Nephron progenitor cell (in vitro differentiated cells): ENCODE data around the gene THSD4.

Source experiments
- DNase-seq: peaks from one replicate; pipeline ENCODE4 v3.0.0; 2021
- H3K27ac Mint-ChIP-seq: 2 replicates; pipeline ENCODE4 v1.8.0; 2021; ENCODE audit warnings: mild to moderate bottlenecking, moderate library complexity, mixed read lengths
- H3K27me3 Mint-ChIP-seq: 2 replicates; pipeline ENCODE4 v1.8.0; 2021; ENCODE audit warnings: mild to moderate bottlenecking, low read depth, mixed read lengths; ENCODE audit not compliant: poor library complexity
- H3K36me3 Mint-ChIP-seq: 2 replicates; pipeline ENCODE4 v1.8.0; 2021; ENCODE audit warnings: low read depth, mixed read lengths
- H3K4me1 Mint-ChIP-seq: 2 replicates; pipeline ENCODE4 v1.8.0; 2021; ENCODE audit warnings: mixed read lengths
- H3K4me3 Mint-ChIP-seq: 2 replicates; pipeline ENCODE4 v1.8.0; 2021; ENCODE audit warnings: mild to moderate bottlenecking, moderate library complexity, mixed read lengths
- H3K9me3 Mint-ChIP-seq: 2 replicates; pipeline ENCODE4 v1.8.0; 2021; ENCODE audit warnings: mild to moderate bottlenecking, moderate library complexity, mixed read lengths
- TF ChIP-seq, protein P1 (sequence below): fragments of 200-600 bp; sonication (generic); IDR thresholded peaks from 2 replicates; pipeline ENCODE4 v1.5.0; 2021; ENCODE audit warnings: antibody characterized with exemption

Gene THSD4

DNA sequence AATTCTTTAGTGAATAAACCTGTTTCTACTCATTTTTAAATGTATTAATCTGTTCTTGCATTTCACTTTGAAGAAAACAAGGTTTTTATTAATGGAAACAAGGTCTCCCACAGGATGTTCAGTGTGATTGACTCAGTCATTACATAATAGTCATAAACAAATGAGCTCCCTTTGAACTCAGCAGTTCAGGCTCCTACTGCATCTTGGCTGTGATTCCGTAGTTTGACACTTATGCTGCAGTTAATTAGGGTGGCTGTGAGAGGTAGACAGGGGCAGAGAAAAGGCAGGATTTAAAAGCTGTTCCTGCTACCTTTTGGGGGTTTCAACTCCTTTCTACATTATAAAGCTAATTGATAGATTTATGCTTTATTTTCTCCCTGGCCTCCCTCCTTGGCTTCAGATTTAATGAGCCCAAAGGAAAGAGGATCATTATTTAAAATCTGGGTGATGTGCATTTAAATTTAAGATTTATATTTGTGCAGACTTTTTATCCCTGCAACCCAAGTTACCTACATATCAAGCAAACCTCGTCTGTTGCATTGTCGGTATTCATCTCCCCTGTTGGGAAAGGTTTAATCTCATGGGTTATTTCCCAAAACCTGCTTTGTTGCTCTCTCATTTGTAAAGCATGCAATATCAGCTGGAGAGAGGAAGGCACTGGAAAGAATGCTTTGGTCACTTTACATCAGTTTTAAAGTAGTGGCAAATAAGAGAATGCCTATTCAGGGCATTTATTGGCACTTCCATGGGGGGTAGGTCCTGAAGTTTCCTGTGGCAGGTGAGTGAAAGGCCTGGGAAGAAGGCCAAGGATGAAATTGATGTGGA lies 350.1 kb downstream of the THSD4 start:
- TF ChIP-seq, protein P1, sequence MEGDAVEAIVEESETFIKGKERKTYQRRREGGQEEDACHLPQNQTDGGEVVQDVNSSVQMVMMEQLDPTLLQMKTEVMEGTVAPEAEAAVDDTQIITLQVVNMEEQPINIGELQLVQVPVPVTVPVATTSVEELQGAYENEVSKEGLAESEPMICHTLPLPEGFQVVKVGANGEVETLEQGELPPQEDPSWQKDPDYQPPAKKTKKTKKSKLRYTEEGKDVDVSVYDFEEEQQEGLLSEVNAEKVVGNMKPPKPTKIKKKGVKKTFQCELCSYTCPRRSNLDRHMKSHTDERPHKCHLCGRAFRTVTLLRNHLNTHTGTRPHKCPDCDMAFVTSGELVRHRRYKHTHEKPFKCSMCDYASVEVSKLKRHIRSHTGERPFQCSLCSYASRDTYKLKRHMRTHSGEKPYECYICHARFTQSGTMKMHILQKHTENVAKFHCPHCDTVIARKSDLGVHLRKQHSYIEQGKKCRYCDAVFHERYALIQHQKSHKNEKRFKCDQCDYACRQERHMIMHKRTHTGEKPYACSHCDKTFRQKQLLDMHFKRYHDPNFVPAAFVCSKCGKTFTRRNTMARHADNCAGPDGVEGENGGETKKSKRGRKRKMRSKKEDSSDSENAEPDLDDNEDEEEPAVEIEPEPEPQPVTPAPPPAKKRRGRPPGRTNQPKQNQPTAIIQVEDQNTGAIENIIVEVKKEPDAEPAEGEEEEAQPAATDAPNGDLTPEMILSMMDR, result no peak
- Mint-ChIP-seq H3K4me1 (peaks cover 17% of the 10 kb centered on the region), H3K27ac (peak overlapping the region; percentile 13), H3K9me3 (peaks cover 19% of the 10 kb centered on the region), H3K4me3 (no peak overlapping the region), H3K36me3 (peaks cover 18% of the 10 kb centered on the region), H3K27me3 (peaks cover 5% of the 10 kb centered on the region)
- no peak for DNase-seq

DNA sequence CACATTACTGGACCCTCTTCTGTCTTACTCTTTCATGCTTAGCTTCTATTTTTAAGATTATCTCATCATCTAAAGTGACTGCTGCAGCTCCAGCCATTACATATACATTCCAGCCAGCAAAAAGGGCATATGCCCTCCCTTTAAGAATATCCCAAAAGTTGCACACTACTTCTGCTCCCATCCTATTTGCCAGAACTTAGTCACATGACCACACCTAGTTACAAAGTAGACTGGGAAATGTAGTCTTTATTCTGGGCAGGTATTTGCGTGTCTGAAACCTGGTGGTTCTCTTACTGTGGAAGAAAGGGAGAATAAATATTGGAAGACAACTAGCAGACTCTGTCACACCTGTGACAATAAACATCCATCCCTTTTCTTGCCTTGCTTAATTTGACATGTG lies 353.4 kb downstream of the THSD4 start:
- H3K36me3 Mint-ChIP-seq, result peaks cover 12% of the 10 kb centered on the region
- no peak overlapping the region for H3K4me3 Mint-ChIP-seq
- TF ChIP-seq, protein P1, result no peak
- peaks cover 33% of the 10 kb centered on the region for H3K4me1 Mint-ChIP-seq
- H3K27me3 Mint-ChIP-seq, result peaks cover 9% of the 10 kb centered on the region
- H3K9me3 Mint-ChIP-seq, result peaks cover 15% of the 10 kb centered on the region
- no peak for DNase-seq
- H3K27ac Mint-ChIP-seq, result no peak overlapping the region

DNA sequence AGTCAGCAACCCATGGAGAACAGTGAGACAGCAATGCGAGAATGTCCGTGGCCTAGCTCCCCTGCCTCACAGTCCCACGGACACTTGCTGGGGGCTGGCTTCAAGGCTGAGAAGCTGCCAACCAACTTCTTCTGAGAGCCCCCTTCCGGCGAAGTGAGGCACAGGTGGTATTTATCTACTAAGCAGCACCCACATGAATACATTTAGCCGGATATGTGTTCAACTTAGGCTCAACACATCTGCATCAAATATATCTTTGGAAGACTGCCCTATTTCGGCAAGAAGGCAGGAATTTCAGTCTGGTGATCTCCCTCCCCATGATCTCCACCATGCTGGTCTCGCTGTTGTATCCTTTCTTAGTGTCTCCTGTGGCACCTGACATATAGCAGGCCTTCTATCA lies 354.1 kb downstream of the THSD4 start:
- DNase-seq, result no peak
- no peak overlapping the region for H3K4me3 Mint-ChIP-seq

DNA sequence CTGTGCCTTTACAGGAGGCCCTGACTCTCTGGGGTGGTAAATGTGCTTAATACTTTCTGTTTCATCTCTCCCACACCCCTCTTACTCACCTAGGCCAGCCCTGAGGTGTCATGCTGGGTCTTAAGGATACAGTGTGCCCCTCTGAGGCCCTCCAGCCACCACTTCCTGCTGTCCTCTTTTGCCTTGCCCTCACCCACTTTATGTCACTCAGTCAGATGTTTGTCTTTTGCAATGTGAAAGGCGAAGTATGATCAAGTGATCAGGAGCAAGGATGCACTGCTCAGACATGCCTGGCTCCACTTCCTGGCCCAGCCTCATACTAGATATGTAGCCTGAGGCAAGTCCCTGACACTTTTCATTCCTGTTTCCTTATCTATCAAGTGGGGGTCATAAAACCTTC lies 356.1 kb downstream of the THSD4 start:
- peaks cover 23% of the 10 kb centered on the region for H3K4me1 Mint-ChIP-seq

More for the DNA sequence above, 354.1 kb downstream of the THSD4 start:
- H3K27me3 Mint-ChIP-seq, result peaks cover 10% of the 10 kb centered on the region
- H3K36me3 Mint-ChIP-seq, result peaks cover 12% of the 10 kb centered on the region
- H3K27ac Mint-ChIP-seq, result no peak overlapping the region
- peaks cover 15% of the 10 kb centered on the region for H3K9me3 Mint-ChIP-seq
- TF ChIP-seq, protein P1, result no peak
- H3K4me1 Mint-ChIP-seq, result peaks cover 33% of the 10 kb centered on the region

DNA sequence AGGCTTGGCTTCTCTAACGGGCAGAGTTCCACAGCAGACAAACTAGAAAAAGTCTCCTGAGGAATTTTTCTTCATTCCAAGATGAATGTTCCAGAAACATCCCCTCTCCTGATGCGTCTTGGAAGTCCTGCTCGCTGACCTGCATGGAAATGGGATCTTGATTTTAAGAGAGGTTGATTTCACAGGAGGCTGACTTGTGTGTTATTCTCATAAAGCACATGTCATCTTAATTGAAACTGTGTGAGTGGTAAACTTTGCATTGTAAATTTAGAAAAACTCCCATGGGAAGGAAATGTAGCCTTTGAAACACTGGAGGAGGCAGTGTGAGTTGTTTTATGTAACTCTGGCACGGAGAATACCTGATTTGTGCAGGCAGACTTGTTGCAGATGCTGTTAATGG lies 357.3 kb downstream of the THSD4 start:
- peaks cover 9% of the 10 kb centered on the region for H3K9me3 Mint-ChIP-seq
- DNase-seq, result no peak
- H3K27ac Mint-ChIP-seq, result no peak overlapping the region
- H3K27me3 Mint-ChIP-seq, result peaks cover 15% of the 10 kb centered on the region
- H3K36me3 Mint-ChIP-seq, result peaks cover 5% of the 10 kb centered on the region
- H3K4me3 Mint-ChIP-seq, result no peak overlapping the region
- TF ChIP-seq, protein P1, result no peak
- H3K4me1 Mint-ChIP-seq, result peaks cover 33% of the 10 kb centered on the region

More for the DNA sequence above, 356.1 kb downstream of the THSD4 start:
- TF ChIP-seq, protein P1, result no peak
- Mint-ChIP-seq H3K4me3 (no peak overlapping the region), H3K9me3 (peaks cover 15% of the 10 kb centered on the region), H3K27ac (no peak overlapping the region), H3K36me3 (peaks cover 12% of the 10 kb centered on the region), H3K27me3 (peaks cover 12% of the 10 kb centered on the region)
- no peak for DNase-seq

DNA sequence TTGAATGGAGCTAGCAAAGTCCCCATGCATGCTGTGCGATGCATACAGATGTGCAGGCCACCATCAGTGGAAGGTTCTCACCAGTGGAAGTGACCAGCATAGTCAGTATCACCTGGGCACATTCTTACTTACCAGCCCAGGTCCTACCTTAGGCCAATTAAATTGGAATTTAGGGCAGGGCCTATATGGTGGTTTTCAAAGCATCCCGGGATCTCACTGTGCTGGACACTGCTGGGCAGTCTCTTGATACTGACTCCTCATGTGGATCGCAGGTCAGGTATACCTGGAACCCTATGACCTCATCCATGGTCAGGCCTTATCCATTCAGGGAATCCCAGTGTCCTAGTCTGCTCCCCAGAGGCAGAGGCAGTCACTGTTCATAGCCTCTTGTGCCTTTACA lies 358.5 kb downstream of the THSD4 start:
- H3K4me1 Mint-ChIP-seq, result peaks cover 36% of the 10 kb centered on the region
- TF ChIP-seq, protein P1, result no peak
- H3K27me3 Mint-ChIP-seq, result peaks cover 12% of the 10 kb centered on the region
- H3K9me3 Mint-ChIP-seq, result peaks cover 1% of the 10 kb centered on the region
- H3K4me3 Mint-ChIP-seq, result no peak overlapping the region
- H3K27ac Mint-ChIP-seq, result no peak overlapping the region
- no peak for DNase-seq
- no peaks in the 10 kb centered on the region for H3K36me3 Mint-ChIP-seq
